ENCODE measurements around the gene TNFAIP3.

TNFAIP3 gene

GRCh38 chr6:137863091-137863797 lies 3.8 kb upstream of the TNFAIP3 start:
- TF ChIP-seq CTCF (IDR thresholded peaks at IDR 0.05; ENCODE audit: borderline replicate concordance, control extremely low read depth, extremely low read depth, insufficient read depth, missing control alignments) = no peak
- in situ Hi-C loops (cut with MboI; ENCODE audit: low sequenced_read_pairs, unreplicated experiment) = no loop called here
- DNase-seq (ENCODE audit: low spot score) = no peak

GRCh38 chr6:137864812-137865508 lies 2.1 kb upstream of the TNFAIP3 start:
- DNase-seq (ENCODE audit: low spot score) = no peak
- no peak for TF ChIP-seq CTCF (IDR thresholded peaks at IDR 0.05; ENCODE audit: borderline replicate concordance, control extremely low read depth, extremely low read depth, insufficient read depth, missing control alignments)
- in situ Hi-C loops (cut with MboI; ENCODE audit: low sequenced_read_pairs, unreplicated experiment) = loop anchor here (5.0 kb wide), 1 partner anchor 158 kb away; no protein-coding TSS in a partner anchor

- in situ Hi-C loops (cut with MboI; ENCODE audit: low sequenced_read_pairs, unreplicated experiment) = loop anchor here (5.0 kb wide), 1 partner anchor 159 kb away; no protein-coding TSS in a partner anchor
- TF ChIP-seq CTCF (IDR thresholded peaks at IDR 0.05; ENCODE audit: borderline replicate concordance, control extremely low read depth, extremely low read depth, insufficient read depth, missing control alignments) = no peak
- DNase-seq (ENCODE audit: low spot score) = no peak
Measured at GRCh38 chr6:137866200-137866913, 702 bp upstream of the TNFAIP3 start.

- no peak for TF ChIP-seq CTCF (IDR thresholded peaks at IDR 0.05; ENCODE audit: borderline replicate concordance, control extremely low read depth, extremely low read depth, insufficient read depth, missing control alignments)
- in situ Hi-C loops (cut with MboI; ENCODE audit: low sequenced_read_pairs, unreplicated experiment) = loop anchor here (5.0 kb wide), 1 partner anchor 161 kb away; no protein-coding TSS in a partner anchor
- DNase-seq (ENCODE audit: low spot score) = no peak
Measured at GRCh38 chr6:137867685-137868509, 838 bp downstream of the TNFAIP3 start.

GRCh38 chr6:137868721-137869548 lies 1.9 kb downstream of the TNFAIP3 start:
- in situ Hi-C loops (cut with MboI; ENCODE audit: low sequenced_read_pairs, unreplicated experiment) = loop anchor here (5.0 kb wide), 1 partner anchor 162 kb away; no protein-coding TSS in a partner anchor
- TF ChIP-seq CTCF (IDR thresholded peaks at IDR 0.05; ENCODE audit: borderline replicate concordance, control extremely low read depth, extremely low read depth, insufficient read depth, missing control alignments) = peak; percentile 42
- DNase-seq (ENCODE audit: low spot score) = no peak

Measured in GM13976 (cell line).